Mesendoderm (in vitro differentiated cells): Measurements from ENCODE around the gene SGK1.
A peak's percentile ranks its signal among the peaks of the same experiment; 100 is the strongest.

ENCODE experiments used
- DNase-seq: peaks from one replicate; pipeline ENCODE4 v3.0.0; 2013
- H2AK5ac ChIP-seq: 2 replicates; pipeline ENCODE4 v1.6.1; 2013; ENCODE audit warnings: low read length, inconsistent platforms
- H2BK120ac ChIP-seq: 2 replicates; pipeline ENCODE4 v1.6.1; 2013; ENCODE audit warnings: low read depth, mild to moderate bottlenecking, low read length, moderate library complexity, mixed read lengths
- H2BK15ac ChIP-seq: replicated peaks from 2 replicates; pipeline ENCODE4 v1.6.1; 2013; ENCODE audit warnings: low read depth, mild to moderate bottlenecking, moderate library complexity
- H2BK5ac ChIP-seq: 2 replicates; pipeline ENCODE4 v1.6.1; 2013; ENCODE audit warnings: low read length, inconsistent platforms
- H3K18ac ChIP-seq: 2 replicates; pipeline ENCODE4 v1.6.1; 2013; ENCODE audit warnings: mild to moderate bottlenecking, low read length, mixed read lengths
- H3K23ac ChIP-seq: one replicate; pipeline ENCODE4 v1.6.1; 2013; ENCODE audit warnings: low read length
- H3K27ac ChIP-seq: 2 replicates; pipeline ENCODE4 v1.5.1; 2013; ENCODE audit warnings: low read depth, mild to moderate bottlenecking, inconsistent platforms, low read length, moderate library complexity
- H3K27me3 ChIP-seq: 2 replicates; pipeline ENCODE4 v1.6.1; 2013; ENCODE audit warnings: low read length, control low read depth, mild to moderate bottlenecking, inconsistent platforms; ENCODE audit not compliant: insufficient read depth, poor library complexity
- H3K36me3 ChIP-seq: 2 replicates; pipeline ENCODE4 v1.6.1; 2013; ENCODE audit warnings: low read length, inconsistent platforms; ENCODE audit not compliant: control insufficient read depth, insufficient read depth
- H3K4ac ChIP-seq: one replicate; pipeline ENCODE4 v1.6.1; 2013; ENCODE audit warnings: low read depth, mild to moderate bottlenecking, low read length, moderate library complexity
- H3K4me1 ChIP-seq: 2 replicates; pipeline ENCODE4 v1.6.1; 2013; ENCODE audit warnings: low read depth, low read length, inconsistent platforms; ENCODE audit not compliant: control insufficient read depth
- H3K4me2 ChIP-seq: 2 replicates; pipeline ENCODE4 v1.6.1; 2013; ENCODE audit warnings: low read length
- H3K4me3 ChIP-seq: 2 replicates; pipeline ENCODE4 v1.5.1; 2013; ENCODE audit warnings: mild to moderate bottlenecking, low read length
- H3K56ac ChIP-seq: one replicate; pipeline ENCODE4 v1.6.1; 2013; ENCODE audit warnings: low read length
- H3K79me1 ChIP-seq: 2 replicates; pipeline ENCODE4 v1.6.1; 2013; ENCODE audit warnings: low read length, inconsistent platforms
- H3K79me2 ChIP-seq: 2 replicates; pipeline ENCODE4 v1.6.1; 2013; ENCODE audit warnings: mild to moderate bottlenecking, low read length; ENCODE audit not compliant: control insufficient read depth, insufficient read depth
- H3K9ac ChIP-seq: 2 replicates; pipeline ENCODE4 v1.6.1; 2013; ENCODE audit warnings: low read length, inconsistent platforms
- H4K5ac ChIP-seq: one replicate; pipeline ENCODE4 v1.6.1; 2013; ENCODE audit warnings: low read length
- H4K8ac ChIP-seq: one replicate; pipeline ENCODE4 v1.6.1; 2013; ENCODE audit warnings: low read depth, mild to moderate bottlenecking, control low read depth, low read length, moderate library complexity
- WGBS: extraction: QIAGEN DNeasy Blood & Tissue Kit; methylation state at CpG from one replicate; pipeline ENCODE4 v1.1.7; 2013; ENCODE audit warnings: low lambda C conversion rate, missing lambda C conversion rate; ENCODE audit not compliant: insufficient coverage; ENCODE audit errors: extremely low coverage; 5-methylcytosine and 5-hydroxymethylcytosine counted together

SGK1 gene

DNA sequence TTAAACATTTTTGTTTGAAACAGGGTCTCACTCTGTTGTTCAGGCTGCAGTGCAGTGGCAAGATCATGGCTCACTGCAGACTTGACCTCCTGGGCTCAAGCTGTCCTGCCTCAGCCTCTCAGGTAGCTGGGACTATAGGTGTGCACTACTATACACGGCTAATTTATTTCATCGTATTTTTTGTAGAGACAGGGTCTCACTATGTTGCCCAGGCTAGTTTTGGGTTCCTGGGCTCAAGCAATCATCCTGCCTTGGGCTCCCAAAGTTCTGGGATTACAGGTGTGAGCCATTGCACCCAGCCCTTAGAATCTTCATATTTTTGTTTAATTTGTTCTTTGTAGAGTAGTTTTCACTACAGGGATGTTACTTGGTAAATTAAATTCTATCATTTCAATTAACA is 67.1 kb downstream of the SGK1 start:
- H3K9ac ChIP-seq: no peak overlapping the region
- H4K8ac ChIP-seq: no peak overlapping the region
- no peak overlapping the region for H3K4ac ChIP-seq
- no peak overlapping the region for H3K23ac ChIP-seq
- H3K4me3 ChIP-seq: no peak overlapping the region
- no peaks in the 10 kb centered on the region for H3K36me3 ChIP-seq
- H2BK15ac ChIP-seq: no peak overlapping the region
- H4K5ac ChIP-seq: no peak overlapping the region
- DNase-seq: no peak
- H3K27ac ChIP-seq: no peak overlapping the region
- H3K56ac ChIP-seq: no peak overlapping the region
- H3K4me2 ChIP-seq: no peak overlapping the region
- no peak overlapping the region for H2BK5ac ChIP-seq
- no peaks in the 10 kb centered on the region for H3K79me2 ChIP-seq
- no peak overlapping the region for H2BK120ac ChIP-seq
- no peaks in the 10 kb centered on the region for H3K27me3 ChIP-seq
- H3K18ac ChIP-seq: no peak overlapping the region
- H3K4me1 ChIP-seq: no peaks in the 10 kb centered on the region
- H2AK5ac ChIP-seq: no peak overlapping the region
- H3K79me1 ChIP-seq: no peaks in the 10 kb centered on the region
- WGBS: no CpG with 5 or more reads among the region's 2 CpGs

DNA sequence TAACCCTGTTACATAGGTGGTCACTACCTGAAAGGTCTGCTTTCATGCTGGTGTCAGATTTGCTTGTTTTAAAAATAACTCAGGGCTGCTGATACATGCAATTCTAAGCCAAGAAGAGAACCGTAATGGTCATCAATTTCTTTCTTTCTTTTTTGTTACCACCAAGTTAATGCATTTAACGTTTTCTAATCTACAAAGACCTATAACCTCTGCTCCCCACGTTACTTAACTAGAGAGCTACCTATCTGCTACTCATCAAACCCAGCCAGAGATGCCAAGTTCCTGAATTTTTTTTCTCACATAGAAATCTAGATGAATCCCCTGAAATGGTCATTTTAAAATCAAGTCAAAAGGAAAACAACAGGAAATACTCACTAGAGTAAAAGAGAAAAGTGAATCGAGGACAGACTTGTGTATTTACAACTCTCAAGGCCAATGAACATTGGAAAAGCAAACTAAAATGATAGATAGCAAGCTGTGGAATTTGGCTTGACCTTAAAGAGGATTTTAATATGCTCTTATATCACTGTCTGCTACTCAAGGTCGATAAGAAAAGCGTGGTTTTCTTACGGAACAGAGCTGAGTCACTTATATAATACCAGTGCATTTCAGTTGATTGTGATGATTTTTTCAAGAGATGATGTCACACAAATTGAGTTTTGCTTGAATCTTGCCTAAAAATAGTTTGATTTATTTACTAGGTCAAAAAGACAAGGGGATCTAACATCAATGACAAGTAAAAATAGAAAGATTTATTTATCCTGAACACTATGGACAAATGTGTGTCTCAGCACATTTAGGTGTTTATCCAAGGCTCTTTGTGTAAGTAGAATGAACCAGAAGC is 67.9 kb downstream of the SGK1 start:
- H3K79me1 ChIP-seq: no peaks in the 10 kb centered on the region
- no peak for DNase-seq
- WGBS: no CpG with 5 or more reads among the region's 7 CpGs

DNA sequence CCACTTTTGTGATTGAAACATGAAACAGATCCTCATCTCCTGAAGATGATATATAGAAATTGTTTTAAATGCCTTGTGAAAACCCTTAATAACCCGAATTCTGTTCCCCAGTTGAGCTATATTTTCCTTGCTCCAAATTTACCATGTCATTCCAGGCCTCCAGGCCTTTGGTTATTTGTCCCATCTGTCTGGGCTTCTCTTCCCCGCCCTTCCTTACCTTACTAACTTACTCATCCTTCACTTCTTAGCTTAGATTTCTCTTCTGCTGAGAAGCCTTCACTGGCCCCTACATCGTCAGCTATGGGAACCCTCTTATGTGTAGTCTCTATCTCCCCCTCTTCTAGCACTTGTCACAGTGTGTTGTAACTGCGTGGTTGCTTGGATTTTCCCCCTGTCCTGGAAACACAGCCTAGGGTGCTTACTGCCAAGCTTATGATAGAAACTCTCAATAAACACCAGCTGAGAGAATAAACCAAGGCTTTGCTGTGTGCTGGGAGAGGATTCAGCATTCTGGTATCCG is 68.6 kb downstream of the SGK1 start:
- Histone ChIP-seq H2BK5ac (no peak overlapping the region), H2BK15ac (no peak overlapping the region), H3K27me3 (no peaks in the 10 kb centered on the region), H4K8ac (peak overlapping the region; percentile 39), H3K9ac (no peak overlapping the region), H3K27ac (no peak overlapping the region), H2AK5ac (no peak overlapping the region), H3K79me1 (no peaks in the 10 kb centered on the region), H3K79me2 (no peaks in the 10 kb centered on the region), H3K4ac (no peak overlapping the region), H3K4me3 (no peak overlapping the region), H3K36me3 (no peaks in the 10 kb centered on the region), H4K5ac (no peak overlapping the region), H2BK120ac (no peak overlapping the region), H3K4me2 (no peak overlapping the region), H3K56ac (no peak overlapping the region), H3K4me1 (no peaks in the 10 kb centered on the region), H3K23ac (no peak overlapping the region), H3K18ac (no peak overlapping the region)
- no peak for DNase-seq
- WGBS: no CpG with 5 or more reads among the region's 5 CpGs

More for the DNA sequence above, 67.9 kb downstream of the SGK1 start:
- H4K8ac ChIP-seq: no peak overlapping the region
- no peak overlapping the region for H3K23ac ChIP-seq
- H3K27me3 ChIP-seq: no peaks in the 10 kb centered on the region
- H2BK15ac ChIP-seq: no peak overlapping the region
- H3K18ac ChIP-seq: no peak overlapping the region
- no peak overlapping the region for H3K56ac ChIP-seq
- no peak overlapping the region for H3K4ac ChIP-seq
- H3K4me1 ChIP-seq: no peaks in the 10 kb centered on the region
- no peak overlapping the region for H2BK120ac ChIP-seq
- H4K5ac ChIP-seq: no peak overlapping the region
- no peaks in the 10 kb centered on the region for H3K36me3 ChIP-seq
- H3K79me2 ChIP-seq: no peaks in the 10 kb centered on the region
- H2BK5ac ChIP-seq: no peak overlapping the region
- H3K9ac ChIP-seq: no peak overlapping the region
- H2AK5ac ChIP-seq: no peak overlapping the region
- H3K4me3 ChIP-seq: no peak overlapping the region
- H3K4me2 ChIP-seq: no peak overlapping the region
- no peak overlapping the region for H3K27ac ChIP-seq

DNA sequence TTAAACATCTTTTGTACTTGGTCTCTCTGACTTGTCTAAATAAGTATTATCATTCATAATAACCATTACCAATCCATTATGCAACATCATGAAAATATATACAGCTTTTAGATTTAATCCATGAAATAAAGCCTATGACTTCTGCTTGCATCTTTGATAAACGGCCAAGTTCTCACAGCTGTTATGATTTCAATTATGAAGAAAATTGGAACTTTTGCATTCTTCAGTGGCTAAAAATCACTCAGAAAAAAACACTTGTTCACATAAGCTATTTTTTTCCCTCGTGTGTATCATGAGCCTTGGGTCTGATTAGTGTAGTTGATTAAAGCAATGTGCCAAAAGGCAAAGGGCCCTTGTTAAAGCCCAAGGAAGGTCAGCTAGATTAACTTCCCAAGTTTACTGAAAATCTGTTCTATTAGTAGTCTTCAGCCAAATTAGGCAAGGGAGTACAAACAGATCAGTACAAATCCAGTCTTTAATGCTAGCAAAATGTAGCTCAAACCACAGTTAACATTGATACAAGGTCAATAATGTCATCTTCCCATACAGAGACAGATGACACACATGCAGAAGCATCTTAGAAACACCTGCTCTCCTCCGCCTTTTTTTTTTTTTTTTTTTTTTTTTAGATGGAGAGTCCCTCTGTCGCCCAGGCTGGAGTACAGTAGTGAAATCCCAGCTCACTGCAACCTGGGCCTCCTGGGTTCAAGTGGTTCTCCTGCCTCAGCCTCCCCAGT is 69.9 kb downstream of the SGK1 start:
- no peak overlapping the region for H3K4me3 ChIP-seq
- no peak overlapping the region for H3K4ac ChIP-seq
- no peak overlapping the region for H2AK5ac ChIP-seq
- H3K36me3 ChIP-seq: no peaks in the 10 kb centered on the region
- no peak overlapping the region for H2BK15ac ChIP-seq
- H3K56ac ChIP-seq: no peak overlapping the region
- H3K4me1 ChIP-seq: no peaks in the 10 kb centered on the region
- no peak overlapping the region for H3K4me2 ChIP-seq
- H4K8ac ChIP-seq: no peak overlapping the region
- H3K79me1 ChIP-seq: no peaks in the 10 kb centered on the region
- H3K23ac ChIP-seq: no peak overlapping the region
- no peak overlapping the region for H3K18ac ChIP-seq
- H4K5ac ChIP-seq: no peak overlapping the region
- no peak overlapping the region for H2BK120ac ChIP-seq
- no peak overlapping the region for H3K27ac ChIP-seq
- no peak overlapping the region for H2BK5ac ChIP-seq
- H3K9ac ChIP-seq: no peak overlapping the region
- DNase-seq: no peak
- H3K79me2 ChIP-seq: no peaks in the 10 kb centered on the region
- no CpG with 5 or more reads among the region's 4 CpGs for WGBS
- no peaks in the 10 kb centered on the region for H3K27me3 ChIP-seq

DNA sequence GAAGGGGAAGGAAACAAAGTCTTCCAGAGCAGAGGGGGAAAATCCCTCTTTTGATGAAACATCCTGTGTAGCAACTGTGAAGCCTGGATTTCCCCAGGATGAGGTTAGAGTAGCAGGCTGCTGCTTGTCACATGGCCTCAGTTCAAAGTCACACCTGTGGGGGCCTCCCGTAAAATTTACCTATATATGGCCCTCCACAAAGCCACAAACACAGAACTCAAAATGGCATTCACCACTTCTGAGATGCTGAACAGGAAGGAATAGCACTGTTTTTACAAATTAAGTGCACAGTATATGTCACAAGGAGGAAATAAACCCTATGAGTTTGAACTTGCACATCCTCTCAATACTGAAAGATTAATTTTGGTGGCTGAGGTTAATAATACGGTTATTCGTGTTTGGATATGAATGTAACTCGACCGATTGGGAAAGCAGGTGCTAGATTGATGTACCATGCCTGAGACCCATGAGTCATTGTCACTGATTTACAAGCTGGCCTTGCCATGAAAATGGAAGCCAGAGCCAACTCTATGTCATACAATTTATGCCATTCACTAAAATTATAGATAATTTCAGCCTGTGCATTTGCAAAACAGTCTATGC is 70.6 kb downstream of the SGK1 start:
- H4K5ac ChIP-seq: no peak overlapping the region
- no peak for DNase-seq
- no peaks in the 10 kb centered on the region for H3K79me1 ChIP-seq
- H3K4me3 ChIP-seq: no peak overlapping the region
- H3K23ac ChIP-seq: no peak overlapping the region
- no peak overlapping the region for H3K4me2 ChIP-seq
- H3K36me3 ChIP-seq: no peaks in the 10 kb centered on the region
- no peak overlapping the region for H3K4ac ChIP-seq
- H2BK120ac ChIP-seq: no peak overlapping the region
- no peak overlapping the region for H2BK15ac ChIP-seq
- no peak overlapping the region for H3K27ac ChIP-seq
- WGBS: no CpG with 5 or more reads among the region's 5 CpGs
- no peak overlapping the region for H2BK5ac ChIP-seq
- no peak overlapping the region for H3K18ac ChIP-seq
- no peaks in the 10 kb centered on the region for H3K27me3 ChIP-seq
- H3K79me2 ChIP-seq: no peaks in the 10 kb centered on the region
- H2AK5ac ChIP-seq: no peak overlapping the region
- H4K8ac ChIP-seq: no peak overlapping the region
- H3K56ac ChIP-seq: no peak overlapping the region
- no peaks in the 10 kb centered on the region for H3K4me1 ChIP-seq
- no peak overlapping the region for H3K9ac ChIP-seq
